COLO668 (cell line): ENCODE results near the gene CYP27A1.
A peak's percentile ranks its signal among the peaks of the same experiment; 100 is the strongest.
"Not testable (repeated sequence)": the region's sequence is repeated elsewhere in the genome, so short reads cannot be mapped to it uniquely, and the experiment has no call there.

Source experiments
- DNase-seq: peaks from one replicate; lab custom pipeline; 2025; ENCODE audit not compliant: unreplicated experiment; lab: John Stamatoyannopoulos, UW

CYP27A1 gene

GRCh38 chr2:218772759-218773158 is 9.2 kb upstream of the CYP27A1 start:
- DNase-seq: not testable (repeated sequence)

GRCh38 chr2:218773881-218774280 is 8.1 kb upstream of the CYP27A1 start:
- DNase-seq: no peak

- DNase-seq: no peak
These were observed 5.5 kb upstream of the CYP27A1 start for GRCh38 chr2:218776488-218776887.

GRCh38 chr2:218777276-218777990 is 4.5 kb upstream of the CYP27A1 start:
- DNase-seq: no peak

GRCh38 chr2:218780046-218780445 is 1.9 kb upstream of the CYP27A1 start:
- no peak for DNase-seq

DNA sequence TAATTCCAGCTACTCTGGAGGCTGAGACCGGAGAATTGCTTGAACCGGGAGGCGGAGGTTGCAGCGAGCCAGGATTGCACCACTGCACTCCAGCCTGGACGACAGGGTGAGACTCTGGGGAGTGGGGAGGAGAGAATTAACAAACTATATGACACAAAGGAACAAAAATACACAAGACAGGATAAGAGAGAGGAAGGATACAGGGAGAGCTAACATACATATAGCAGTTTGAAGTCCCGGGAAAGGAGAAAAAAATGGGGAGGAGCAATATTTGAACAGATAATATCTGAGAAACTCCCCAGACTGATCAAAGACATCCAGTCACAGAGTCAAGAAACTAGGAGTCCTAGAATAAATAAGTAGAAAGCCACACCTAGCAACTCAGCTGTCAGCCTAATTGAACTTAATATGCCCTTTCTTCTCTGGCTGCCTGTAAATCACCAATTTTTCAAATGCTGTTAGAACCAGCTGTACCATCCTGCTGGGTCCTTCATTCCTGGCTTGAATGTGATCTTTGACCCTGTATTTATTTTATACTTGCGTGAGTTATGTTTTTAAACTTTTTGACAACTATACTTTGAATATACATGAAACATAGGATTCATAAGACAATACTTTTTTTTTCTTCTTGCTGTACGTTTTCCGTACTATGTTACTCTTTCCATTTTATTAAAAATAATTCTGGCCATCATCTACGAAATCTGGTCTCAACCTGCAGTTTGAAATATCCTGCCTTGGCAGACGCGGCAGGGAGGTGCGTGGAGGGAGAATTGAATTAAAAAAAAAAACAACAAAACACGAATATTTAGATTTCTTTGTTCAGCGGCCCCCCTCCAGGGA is 876 bp upstream of the CYP27A1 start:
- no peak for DNase-seq

- DNase-seq: no peak
These were observed 539 bp downstream of the CYP27A1 start for GRCh38 chr2:218782528-218782844.

DNA sequence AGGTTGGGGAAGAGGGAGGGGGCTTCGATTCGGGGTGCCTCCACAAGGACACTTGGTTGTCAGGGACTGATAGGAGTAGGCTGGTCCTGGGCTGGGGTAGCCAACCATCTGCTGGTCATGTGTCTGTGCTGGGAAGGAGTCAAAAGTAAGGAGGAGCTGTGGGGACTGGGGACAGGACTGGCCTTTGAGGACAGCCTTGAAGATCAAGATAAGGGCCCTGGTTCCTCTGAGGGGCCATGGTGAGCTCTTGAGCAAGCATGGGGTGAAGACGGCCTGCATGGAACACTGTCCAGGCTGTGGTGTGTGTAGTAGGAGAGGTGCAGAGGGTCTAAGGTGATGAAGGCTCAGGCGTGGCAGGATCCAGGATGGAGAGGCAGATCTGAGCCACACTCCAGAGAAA is 1.7 kb downstream of the CYP27A1 start:
- no peak for DNase-seq

GRCh38 chr2:218785103-218785502 is 3.2 kb downstream of the CYP27A1 start:
- DNase-seq: peak; percentile 7

DNA sequence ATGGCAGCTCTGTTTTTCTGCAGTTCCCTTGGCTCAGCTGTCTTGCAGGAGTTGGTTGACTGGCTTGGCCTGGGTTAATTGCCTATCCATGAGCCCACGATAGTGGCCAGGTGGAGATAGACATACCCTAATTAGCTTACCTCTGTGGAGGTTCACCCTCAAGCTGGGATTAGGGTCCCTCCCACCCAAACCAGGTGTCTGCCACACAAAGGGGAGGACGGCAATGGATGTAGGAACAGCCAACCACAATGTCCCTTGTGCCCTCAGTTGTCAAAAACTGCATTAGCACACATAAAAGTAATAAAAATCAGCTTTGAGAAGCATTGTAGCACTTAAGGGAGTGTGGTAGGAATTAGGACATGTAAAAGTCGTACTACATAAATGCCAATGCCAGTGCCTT is 4.2 kb downstream of the CYP27A1 start:
- no peak for DNase-seq

GRCh38 chr2:218788529-218789255 is 6.7 kb downstream of the CYP27A1 start:
- DNase-seq: no peak

- no peak for DNase-seq
These were observed 10.5 kb downstream of the CYP27A1 start for GRCh38 chr2:218792433-218792832.

GRCh38 chr2:218796691-218797090 is 14.7 kb downstream of the CYP27A1 start:
- DNase-seq: no peak

DNA sequence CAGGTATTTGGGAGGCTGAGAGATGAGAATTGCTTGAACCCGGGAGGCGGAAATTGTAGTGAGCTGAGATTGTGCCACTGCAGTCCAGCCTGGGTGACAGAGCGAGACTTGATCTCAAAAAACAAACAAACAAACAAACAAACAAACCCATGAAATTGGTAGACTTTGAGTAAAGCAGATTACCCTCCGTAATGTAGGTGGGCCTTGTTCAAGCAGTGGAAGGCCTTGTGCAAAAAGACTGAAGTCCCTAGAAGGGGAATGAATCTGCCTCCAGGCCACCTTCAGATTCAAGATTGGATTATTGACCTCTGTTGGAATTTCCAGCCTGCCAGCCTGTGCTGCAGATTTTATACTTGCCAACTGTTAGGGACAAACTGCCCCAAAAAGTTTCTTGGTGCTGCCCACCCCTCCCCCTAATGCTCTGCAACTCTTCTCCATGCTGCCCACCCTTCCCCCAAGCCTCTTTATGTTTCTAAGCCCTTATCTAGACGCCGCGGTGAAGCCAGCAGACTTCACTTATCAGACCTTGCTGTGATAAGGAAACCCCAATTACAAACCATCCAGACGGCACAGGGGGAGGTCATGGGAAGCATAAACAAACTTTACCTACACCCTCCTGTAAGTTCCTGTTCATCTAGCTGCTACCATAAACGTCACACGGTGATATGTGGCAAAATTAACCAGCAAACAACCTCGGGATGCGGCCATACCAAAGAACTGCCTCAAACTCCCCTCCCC is 17.0 kb downstream of the CYP27A1 start:
- DNase-seq: no peak

- no peak for DNase-seq
These were observed 18.0 kb downstream of the CYP27A1 start for GRCh38 chr2:218799990-218800389.

GRCh38 chr2:218802386-218802994 is 20.5 kb downstream of the CYP27A1 start:
- DNase-seq: no peak

- no peak for DNase-seq
These were observed 22.9 kb downstream of the CYP27A1 start for GRCh38 chr2:218804817-218805216.

GRCh38 chr2:218805627-218806026 is 23.7 kb downstream of the CYP27A1 start:
- peak; percentile 19 for DNase-seq

DNA sequence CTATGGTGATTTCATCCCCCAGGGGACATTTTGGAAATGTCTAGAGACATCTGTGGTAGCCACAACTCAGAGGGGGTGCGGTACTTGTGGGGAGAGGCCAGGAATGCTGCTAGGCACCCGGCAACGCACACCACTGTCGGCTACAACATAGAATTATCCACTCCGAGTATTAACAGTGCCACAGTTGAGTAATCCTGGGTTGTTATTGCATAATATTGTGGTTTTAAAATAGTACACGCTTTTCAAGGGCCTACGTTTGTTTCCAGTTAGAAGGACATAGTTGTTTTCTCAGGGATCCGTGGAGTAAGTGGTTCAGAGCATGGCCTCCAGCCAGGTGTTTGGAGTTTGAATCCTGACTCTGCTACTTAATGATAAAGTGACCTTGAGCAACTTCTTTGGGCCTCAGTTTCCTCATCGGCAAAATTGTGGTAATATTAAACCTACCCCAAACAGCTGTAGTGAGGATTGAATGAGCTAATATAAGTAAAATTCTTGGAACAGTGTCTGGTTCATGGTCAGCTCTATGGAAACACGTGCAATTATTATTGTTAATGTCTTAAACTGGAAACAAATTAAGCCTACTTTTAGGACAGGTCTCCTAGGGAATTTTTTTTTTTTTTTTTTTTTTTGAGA is 24.5 kb downstream of the CYP27A1 start:
- peak; percentile 9 for DNase-seq

- DNase-seq: no peak
These were observed 25.7 kb downstream of the CYP27A1 start for GRCh38 chr2:218807626-218808025.
